OCI-LY7 (cell line): ENCODE data around the gene UBD. TPM values are rescaled to one million over a fixed set of nuclear protein-coding genes. Genes with fewer than 3 reads are reported as not detected.

Experiments used
- BruUV-seq: library from RNA; stranded (reverse); fragments of 400-500 nt; replicated peaks from 2 replicates; lab custom pipeline; 2021; lab: Mats Ljungman, UMichigan
- CTCF ChIA-PET: fragments of 300-600 bp; sonication (Branson Sonifier 250); formaldehyde crosslinking; loops from one replicate; lab custom pipeline; 2022; ENCODE audit warnings: antibody characterized with exemption; ENCODE audit not compliant: unreplicated experiment; lab: Charles Lee
- POLR2A ChIA-PET: fragments of 300-600 bp; sonication (Branson Sonifier 250); formaldehyde crosslinking; loops from one replicate; lab custom pipeline; 2022; ENCODE audit warnings: antibody characterized with exemption; lab: Charles Lee
- DNase-seq: peaks from one replicate; pipeline ENCODE4 v3.0.0-alpha.2; 2015; ENCODE audit warnings: low spot score
- H2AFZ ChIP-seq: fragments of 200-600 bp; sonication (generic), shearing (Covaris generic); 2 replicates; pipeline ENCODE4 v1.6.1; 2014; ENCODE audit warnings: mild to moderate bottlenecking, antibody characterized with exemption, low read length, moderate library complexity
- H3K27ac ChIP-seq: fragments of 200-600 bp; sonication (generic); 2 replicates; pipeline ENCODE4 v1.5.1; 2014; ENCODE audit warnings: mixed run types, low read depth, mild to moderate bottlenecking, moderate library complexity, low read length, inconsistent platforms; ENCODE audit not compliant: poor library complexity, severe bottlenecking
- H3K36me3 ChIP-seq: fragments of 200-600 bp; sonication (generic); 2 replicates; pipeline ENCODE4 v1.6.1; 2014; ENCODE audit warnings: mild to moderate bottlenecking, antibody characterized with exemption, low read length, moderate library complexity, mixed read lengths; ENCODE audit not compliant: insufficient read depth
- H3K4me1 ChIP-seq: fragments of 200-600 bp; sonication (generic); 2 replicates; pipeline ENCODE4 v1.5.1; 2014; ENCODE audit warnings: mild to moderate bottlenecking, low read length; ENCODE audit not compliant: insufficient read depth, poor library complexity, severe bottlenecking
- H3K4me2 ChIP-seq: fragments of 200-600 bp; sonication (generic); 2 replicates; pipeline ENCODE4 v1.6.1; 2014; ENCODE audit warnings: mild to moderate bottlenecking, low read length
- H3K4me3 ChIP-seq: fragments of 200-600 bp; sonication (generic); 2 replicates; pipeline ENCODE4 v1.5.1; 2014; ENCODE audit warnings: mild to moderate bottlenecking, low read depth, low read length; ENCODE audit not compliant: poor library complexity, severe bottlenecking
- H3K79me2 ChIP-seq: fragments of 200-600 bp; sonication (generic); 2 replicates; pipeline ENCODE4 v1.6.1; 2016; ENCODE audit warnings: low read depth, mild to moderate bottlenecking, low read length, moderate library complexity, mixed read lengths; ENCODE audit not compliant: insufficient read depth
- H3K9me2 ChIP-seq: fragments of 200-600 bp; sonication (generic); 2 replicates; pipeline ENCODE4 v1.6.1; 2016; ENCODE audit warnings: mild to moderate bottlenecking, low read length, mixed read lengths; ENCODE audit not compliant: insufficient read depth
- H3K9me3 ChIP-seq: fragments of 200-600 bp; sonication (generic); 2 replicates; pipeline ENCODE4 v1.6.1; 2014; ENCODE audit warnings: mild to moderate bottlenecking, mixed run types, low read length, mixed read lengths
- H4K20me1 ChIP-seq: fragments of 200-600 bp; sonication (generic); 2 replicates; pipeline ENCODE4 v1.6.1; 2014; ENCODE audit warnings: mild to moderate bottlenecking, antibody characterized with exemption, low read length, moderate library complexity, mixed read lengths; ENCODE audit not compliant: insufficient read depth
- EZH2phosphoT487 ChIP-seq: fragments of 200-600 bp; sonication (generic); IDR thresholded peaks from 2 replicates; pipeline ENCODE4 v1.6.1; 2018; ENCODE audit warnings: low read depth, borderline replicate concordance, mild to moderate bottlenecking, mixed run types, antibody characterized with exemption, low read length, moderate library complexity, mixed read lengths
- intact Hi-C: fragments of 100-400 bp; cut with micrococcal nuclease; formaldehyde crosslinking; loops from one replicate; pipeline ENCODE4 v1.10.0; 2022; ENCODE audit not compliant: unreplicated experiment
- total RNA-seq, 2 experiments: library from RNA; depleted of rRNA in 1 of 2; stranded (reverse); fragments of >200 nt in 1 of 2; shearing (Covaris generic) in 1 of 2; gene quantifications; 2 replicates each; pipeline ENCODE4 v1.2.3, GENCODE V29; 2014 to 2022
- TF ChIP-seq, protein P1 (sequence below): fragments of 200-600 bp; sonication (generic); conservative IDR thresholded peaks from 2 replicates; pipeline ENCODE4 v1.5.1; 2014; ENCODE audit warnings: mild to moderate bottlenecking, antibody characterized with exemption, low read length, moderate library complexity, mixed read lengths

The UBD gene
- total RNA-seq, 2 experiments from 2014 or later: not detected

DNA sequence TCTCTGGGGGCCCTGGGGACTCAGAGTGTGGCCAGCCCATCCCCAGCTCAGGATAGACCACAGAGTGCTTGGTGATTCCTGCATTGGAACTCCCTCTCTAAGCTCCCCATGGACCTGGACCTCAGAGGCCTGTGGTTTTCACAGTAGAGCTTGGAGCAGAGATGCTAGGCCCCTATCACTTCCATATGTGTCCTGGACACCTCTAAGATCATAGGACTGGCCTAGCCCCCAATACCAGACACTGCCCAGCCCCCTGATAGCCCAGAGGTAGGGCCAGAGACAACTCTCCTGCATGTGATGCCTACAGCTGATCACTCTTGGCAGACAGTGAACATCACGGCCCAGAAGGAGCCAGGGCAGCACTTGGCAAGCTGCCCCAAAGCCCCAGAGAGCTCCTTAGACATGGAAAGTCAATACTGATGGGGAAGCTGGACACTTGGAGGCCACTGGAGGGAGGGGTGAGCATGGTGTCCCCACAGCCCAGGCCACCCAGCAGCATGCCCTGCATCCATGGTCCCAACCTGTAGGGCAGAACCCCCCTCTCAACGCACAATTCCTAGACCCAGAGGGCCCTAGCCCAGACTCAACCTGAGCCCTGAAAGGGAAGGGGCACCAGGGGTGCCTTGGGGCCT, 27.1 kb downstream of the UBD start:
- Histone ChIP-seq H3K9me2 (no peaks in the 10 kb centered on the region), H3K4me3 (no peak overlapping the region), H3K79me2 (no peaks in the 10 kb centered on the region), H3K36me3 (no peaks in the 10 kb centered on the region), H2AFZ (no peak overlapping the region), H4K20me1 (no peaks in the 10 kb centered on the region), H3K4me2 (no peak overlapping the region), H3K9me3 (no peaks in the 10 kb centered on the region), H3K4me1 (no peaks in the 10 kb centered on the region), H3K27ac (no peak overlapping the region)
- BruUV-seq: no TSS peak
- DNase-seq: no peak
- POLR2A ChIA-PET: interaction anchor here (0.6 kb wide), 1 partner anchor 1729 kb away, joined by 3 read pairs; no protein-coding TSS in a partner anchor
- intact Hi-C loops: no loop called here
- TF ChIP-seq, protein P1, sequence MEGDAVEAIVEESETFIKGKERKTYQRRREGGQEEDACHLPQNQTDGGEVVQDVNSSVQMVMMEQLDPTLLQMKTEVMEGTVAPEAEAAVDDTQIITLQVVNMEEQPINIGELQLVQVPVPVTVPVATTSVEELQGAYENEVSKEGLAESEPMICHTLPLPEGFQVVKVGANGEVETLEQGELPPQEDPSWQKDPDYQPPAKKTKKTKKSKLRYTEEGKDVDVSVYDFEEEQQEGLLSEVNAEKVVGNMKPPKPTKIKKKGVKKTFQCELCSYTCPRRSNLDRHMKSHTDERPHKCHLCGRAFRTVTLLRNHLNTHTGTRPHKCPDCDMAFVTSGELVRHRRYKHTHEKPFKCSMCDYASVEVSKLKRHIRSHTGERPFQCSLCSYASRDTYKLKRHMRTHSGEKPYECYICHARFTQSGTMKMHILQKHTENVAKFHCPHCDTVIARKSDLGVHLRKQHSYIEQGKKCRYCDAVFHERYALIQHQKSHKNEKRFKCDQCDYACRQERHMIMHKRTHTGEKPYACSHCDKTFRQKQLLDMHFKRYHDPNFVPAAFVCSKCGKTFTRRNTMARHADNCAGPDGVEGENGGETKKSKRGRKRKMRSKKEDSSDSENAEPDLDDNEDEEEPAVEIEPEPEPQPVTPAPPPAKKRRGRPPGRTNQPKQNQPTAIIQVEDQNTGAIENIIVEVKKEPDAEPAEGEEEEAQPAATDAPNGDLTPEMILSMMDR: no peak
- no peak for TF ChIP-seq EZH2phosphoT487
- CTCF ChIA-PET: no interaction called here

DNA sequence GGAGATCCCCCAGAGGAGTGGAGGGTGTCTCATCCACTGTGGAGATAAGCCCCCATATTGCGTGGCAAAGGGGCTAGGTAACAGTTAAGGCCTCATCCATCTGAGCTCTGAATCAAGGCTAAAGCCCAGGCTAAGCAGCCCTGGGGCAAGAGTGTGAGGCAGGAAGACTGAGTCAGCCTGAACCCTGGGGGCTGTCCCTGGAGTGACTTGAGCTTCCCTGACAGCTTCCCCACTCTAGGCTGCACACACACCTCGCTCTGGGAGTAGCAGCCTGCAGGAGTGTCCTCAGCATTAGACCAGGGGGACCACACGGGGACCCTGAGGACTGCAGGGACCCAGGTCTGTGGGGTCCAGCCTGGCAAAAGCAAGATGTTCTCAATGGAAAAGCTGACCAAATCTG, 27.9 kb downstream of the UBD start:
- no peak overlapping the region for H3K4me3 ChIP-seq
- H3K4me2 ChIP-seq: no peak overlapping the region
- no TSS peak for BruUV-seq
- no peak overlapping the region for H2AFZ ChIP-seq
- no peak overlapping the region for H3K27ac ChIP-seq
- H4K20me1 ChIP-seq: no peaks in the 10 kb centered on the region
- no peaks in the 10 kb centered on the region for H3K4me1 ChIP-seq
- H3K9me2 ChIP-seq: no peaks in the 10 kb centered on the region
- DNase-seq: no peak
- POLR2A ChIA-PET: interaction anchor here (0.6 kb wide), 1 partner anchor 1728 kb away, joined by 3 read pairs; no protein-coding TSS in a partner anchor
- H3K79me2 ChIP-seq: no peaks in the 10 kb centered on the region
- no peaks in the 10 kb centered on the region for H3K36me3 ChIP-seq
- intact Hi-C loops: no loop called here
- CTCF ChIA-PET: no interaction called here
- no peak for TF ChIP-seq EZH2phosphoT487
- TF ChIP-seq, protein P1: no peak
- H3K9me3 ChIP-seq: no peaks in the 10 kb centered on the region

DNA sequence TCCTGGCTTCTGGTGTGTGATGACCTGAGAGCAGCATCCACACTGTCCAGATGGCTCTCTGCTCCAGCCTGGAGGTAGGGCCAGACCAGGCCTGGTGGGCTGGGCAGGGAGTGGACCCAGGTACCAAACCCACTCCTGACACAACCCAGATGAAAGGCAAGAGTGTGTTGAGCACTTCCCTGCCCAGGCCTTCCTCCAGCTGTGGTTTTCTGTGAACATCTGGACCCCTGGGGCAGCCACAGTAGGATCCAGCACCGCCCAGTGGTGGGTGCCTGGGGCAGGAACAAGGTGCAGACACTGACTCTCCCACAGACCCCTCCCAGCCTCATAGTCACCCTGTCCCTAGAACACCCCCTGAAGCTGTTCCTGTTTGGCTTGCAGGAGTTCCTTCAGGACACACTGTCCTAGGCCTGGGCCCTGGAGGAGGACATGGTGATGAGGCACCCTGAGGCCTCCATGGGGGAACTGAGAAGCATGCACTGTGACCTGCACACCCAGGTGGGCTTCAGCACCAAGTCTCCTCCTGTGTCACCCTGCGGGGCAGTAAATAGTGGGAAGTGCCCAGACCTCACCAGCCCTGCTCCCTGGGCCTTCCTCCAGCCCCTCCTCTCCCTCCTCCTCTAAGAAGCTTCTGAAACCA, 28.7 kb downstream of the UBD start:
- CTCF ChIA-PET: no interaction called here
- no peaks in the 10 kb centered on the region for H3K79me2 ChIP-seq

More for the DNA sequence above, 28.7 kb downstream of the UBD start:
- POLR2A ChIA-PET: no interaction called here
- no TSS peak for BruUV-seq
- Histone ChIP-seq H3K4me3 (no peak overlapping the region), H3K4me1 (no peaks in the 10 kb centered on the region), H3K9me2 (no peaks in the 10 kb centered on the region), H3K27ac (no peak overlapping the region), H3K36me3 (no peaks in the 10 kb centered on the region), H4K20me1 (no peaks in the 10 kb centered on the region), H2AFZ (no peak overlapping the region), H3K4me2 (no peak overlapping the region), H3K9me3 (no peaks in the 10 kb centered on the region)
- no peak for DNase-seq
- intact Hi-C loops: no loop called here
- TF ChIP-seq, protein P1: no peak
- no peak for TF ChIP-seq EZH2phosphoT487
